WTC11 (cell line): ENCODE results near the gene TBC1D3H.
"Not testable (repeated sequence)": the region's sequence is repeated elsewhere in the genome, so short reads cannot be mapped to it uniquely, and the experiment has no call there.

ENCODE experiments used
- ATF3 ChIP-seq: sonication (generic); formaldehyde crosslinking; conservative IDR thresholded peaks from 2 replicates; pipeline ENCODE4 v1.8.1; 2022; ENCODE audit warnings: mild to moderate bottlenecking, missing genetic modification reagents
- CBFB ChIP-seq: sonication (generic); formaldehyde crosslinking; IDR thresholded peaks from 2 replicates; pipeline ENCODE4 v1.8.1; 2022; ENCODE audit warnings: mild to moderate bottlenecking, low read depth, missing genetic modification reagents
- CREB1 ChIP-seq: sonication (generic); formaldehyde crosslinking; IDR thresholded peaks from 2 replicates; pipeline ENCODE4 v1.8.0; 2023; ENCODE audit warnings: mild to moderate bottlenecking, missing genetic modification reagents
- CREM ChIP-seq: sonication (generic); formaldehyde crosslinking; IDR thresholded peaks from 2 replicates; pipeline ENCODE4 v1.8.1; 2022; ENCODE audit warnings: mild to moderate bottlenecking, missing genetic modification reagents, moderate library complexity
- CTCF ChIP-seq: fragments of 200-600 bp; IDR thresholded peaks from 2 replicates; pipeline ENCODE4 v1.8.0; 2022; ENCODE audit warnings: antibody characterized with exemption
- E2F1 ChIP-seq: sonication (generic); formaldehyde crosslinking; IDR thresholded peaks from 2 replicates; pipeline ENCODE4 v1.8.0; 2022; ENCODE audit warnings: mild to moderate bottlenecking, missing genetic modification reagents
- MXD4 ChIP-seq: fragments of 250-450 bp; sonication (Bioruptor Pico); IDR thresholded peaks from 2 replicates; pipeline ENCODE4 v1.8.0; 2021; ENCODE audit warnings: mild to moderate bottlenecking, moderate library complexity, borderline replicate concordance
- NFYB ChIP-seq: sonication (generic); formaldehyde crosslinking; conservative IDR thresholded peaks from 2 replicates; pipeline ENCODE4 v1.8.0; 2022; ENCODE audit warnings: low read depth, missing genetic modification reagents
- PRDM15 ChIP-seq: sonication (generic); formaldehyde crosslinking; IDR thresholded peaks from 2 replicates; pipeline ENCODE4 v1.8.0; 2022; ENCODE audit warnings: missing genetic modification reagents
- RELA ChIP-seq: sonication (generic); formaldehyde crosslinking; IDR thresholded peaks from 2 replicates; pipeline ENCODE4 v1.8.1; 2022; ENCODE audit warnings: missing genetic modification reagents, mild to moderate bottlenecking, borderline replicate concordance
- USF1 ChIP-seq: sonication (generic); formaldehyde crosslinking; IDR thresholded peaks from 2 replicates; pipeline ENCODE4 v1.8.0; 2022; ENCODE audit warnings: mild to moderate bottlenecking, missing genetic modification reagents
- USF2 ChIP-seq: sonication (generic); formaldehyde crosslinking; IDR thresholded peaks from 2 replicates; pipeline ENCODE4 v1.8.1; 2023; ENCODE audit warnings: mild to moderate bottlenecking, missing genetic modification reagents, moderate library complexity
- ZNF263 ChIP-seq: sonication (generic); formaldehyde crosslinking; IDR thresholded peaks from 2 replicates; pipeline ENCODE4 v1.8.1; 2022; ENCODE audit warnings: low read depth, mild to moderate bottlenecking, moderate library complexity, missing genetic modification reagents

- not testable (repeated sequence) for TF ChIP-seq ATF3 (CRISPR knock-in tag); CREM; USF2 (CRISPR knock-in tag); CREB1 (CRISPR knock-in tag); CTCF; ZNF263 (CRISPR knock-in tag); RELA (CRISPR knock-in tag); MXD4 (CRISPR knock-in tag); CBFB; E2F1 (CRISPR knock-in tag); USF1 (CRISPR knock-in tag); PRDM15 (CRISPR knock-in tag); NFYB (CRISPR knock-in tag)
Observed at GRCh38 chr17:36428891-36429290, 40.7 kb upstream of the TBC1D3H start.
